Measurements from ENCODE around the gene MST1.
"Not testable (repeated sequence)": the region's sequence is repeated elsewhere in the genome, so short reads cannot be mapped to it uniquely, and the experiment has no call there.

- TF ChIP-seq, protein P1, sequence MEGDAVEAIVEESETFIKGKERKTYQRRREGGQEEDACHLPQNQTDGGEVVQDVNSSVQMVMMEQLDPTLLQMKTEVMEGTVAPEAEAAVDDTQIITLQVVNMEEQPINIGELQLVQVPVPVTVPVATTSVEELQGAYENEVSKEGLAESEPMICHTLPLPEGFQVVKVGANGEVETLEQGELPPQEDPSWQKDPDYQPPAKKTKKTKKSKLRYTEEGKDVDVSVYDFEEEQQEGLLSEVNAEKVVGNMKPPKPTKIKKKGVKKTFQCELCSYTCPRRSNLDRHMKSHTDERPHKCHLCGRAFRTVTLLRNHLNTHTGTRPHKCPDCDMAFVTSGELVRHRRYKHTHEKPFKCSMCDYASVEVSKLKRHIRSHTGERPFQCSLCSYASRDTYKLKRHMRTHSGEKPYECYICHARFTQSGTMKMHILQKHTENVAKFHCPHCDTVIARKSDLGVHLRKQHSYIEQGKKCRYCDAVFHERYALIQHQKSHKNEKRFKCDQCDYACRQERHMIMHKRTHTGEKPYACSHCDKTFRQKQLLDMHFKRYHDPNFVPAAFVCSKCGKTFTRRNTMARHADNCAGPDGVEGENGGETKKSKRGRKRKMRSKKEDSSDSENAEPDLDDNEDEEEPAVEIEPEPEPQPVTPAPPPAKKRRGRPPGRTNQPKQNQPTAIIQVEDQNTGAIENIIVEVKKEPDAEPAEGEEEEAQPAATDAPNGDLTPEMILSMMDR (tag by site-specific recombination; IDR thresholded peaks at IDR 0.05): not testable (repeated sequence)
- TF ChIP-seq ZNF16 (tag by site-specific recombination; IDR thresholded peaks at IDR 0.05; ENCODE audit: low read depth); ZNF404 (tag by site-specific recombination; IDR thresholded peaks at IDR 0.05); ZNF624 (tag by site-specific recombination; IDR thresholded peaks at IDR 0.05); ZNF792 (tag by site-specific recombination; IDR thresholded peaks at IDR 0.05); ZNF274 (IDR thresholded peaks at IDR 0.05; ENCODE audit: low read length); ZNF274 (tag by site-specific recombination; IDR thresholded peaks at IDR 0.05; ENCODE audit: borderline replicate concordance): not testable (repeated sequence)
Observed at GRCh38 chr3:49684453-49684852, 4.8 kb downstream of the MST1 start.

All from HEK293 (cell line).